PFSK-1 (cell line): ENCODE results near the gene TWNK.

ENCODE experiments used
- FOXP2 ChIP-seq: optimal IDR thresholded peaks from 2 replicates; pipeline ENCODE3; 2011; ENCODE audit warnings: borderline replicate concordance, control low read depth, inconsistent platforms; ENCODE audit not compliant: insufficient read depth; ENCODE audit errors: extremely low read length, extremely low read depth
- POLR2AphosphoS5 ChIP-seq: IDR thresholded peaks from 2 replicates; pipeline ENCODE4 v1.6.1; 2012; ENCODE audit warnings: low read depth, mild to moderate bottlenecking, control low read depth, low read length, moderate library complexity
- REST ChIP-seq, 2 experiments: IDR thresholded peaks; 2 replicates each; pipeline versions ENCODE4 v1.6.1 to v1.8.0; 2011 to 2012; ENCODE audit warnings: low read depth in 2 of 2, low read length in 2 of 2, control low read depth in 1 of 2, inconsistent platforms in 1 of 2, mild to moderate bottlenecking in 1 of 2, moderate library complexity in 1 of 2; ENCODE audit not compliant: insufficient read depth in 1 of 2
- SIN3A ChIP-seq: IDR thresholded peaks from 2 replicates; pipeline ENCODE4 v1.6.1; 2012; ENCODE audit warnings: mild to moderate bottlenecking, low read length, moderate library complexity, borderline replicate concordance; ENCODE audit not compliant: insufficient read depth
- TAF1 ChIP-seq: IDR thresholded peaks from 2 replicates; pipeline ENCODE4 v1.6.1; 2012; ENCODE audit warnings: low read length, control low read depth, borderline replicate concordance; ENCODE audit not compliant: insufficient read depth

TWNK gene

GRCh38 chr10:100969187-100970075 lies 17.9 kb upstream of the TWNK start, which contains the start of gene SEMA4G:
TSS of gene SEMA4G (plus strand) at chr10:100969504. CDS start at chr10:100972913, 3,409 bp downstream.
- TF ChIP-seq FOXP2, result no peak
- TF ChIP-seq REST (IDR thresholded peaks at IDR 0.05; ENCODE audit: insufficient read depth in 1 of 2, low read depth in 2 of 2, low read length in 2 of 2), result no peak
- TF ChIP-seq SIN3A, result no peak
- TF ChIP-seq TAF1, result no peak
- TF ChIP-seq POLR2AphosphoS5, result no peak

- TF ChIP-seq POLR2AphosphoS5 (no peak), FOXP2 (no peak), TAF1 (no peak), SIN3A (no peak), REST (IDR thresholded peaks at IDR 0.05; ENCODE audit: insufficient read depth in 1 of 2, low read depth in 2 of 2, low read length in 2 of 2) (no peak)
These were observed 17.0 kb upstream of the TWNK start for GRCh38 chr10:100970076-100970913.

GRCh38 chr10:100970914-100971811 lies 16.2 kb upstream of the TWNK start:
- no peak for TF ChIP-seq FOXP2
- no peak for TF ChIP-seq REST (IDR thresholded peaks at IDR 0.05; ENCODE audit: insufficient read depth in 1 of 2, low read depth in 2 of 2, low read length in 2 of 2)
- no peak for TF ChIP-seq POLR2AphosphoS5
- TF ChIP-seq SIN3A, result no peak
- no peak for TF ChIP-seq TAF1

GRCh38 chr10:100972115-100972903 lies 15.0 kb upstream of the TWNK start:
- TF ChIP-seq REST (IDR thresholded peaks at IDR 0.05; ENCODE audit: insufficient read depth in 1 of 2, low read depth in 2 of 2, low read length in 2 of 2), result no peak
- no peak for TF ChIP-seq FOXP2
- no peak for TF ChIP-seq POLR2AphosphoS5
